ENCODE measurements around the gene POTEH.
"Not testable (repeated sequence)": the region's sequence is repeated elsewhere in the genome, so short reads cannot be mapped to it uniquely, and the experiment has no call there.

The POTEH gene

GRCh38 chr22:15738157-15738908 is 48.5 kb downstream of the POTEH start:
- not testable (repeated sequence) for DNase-seq

DNA sequence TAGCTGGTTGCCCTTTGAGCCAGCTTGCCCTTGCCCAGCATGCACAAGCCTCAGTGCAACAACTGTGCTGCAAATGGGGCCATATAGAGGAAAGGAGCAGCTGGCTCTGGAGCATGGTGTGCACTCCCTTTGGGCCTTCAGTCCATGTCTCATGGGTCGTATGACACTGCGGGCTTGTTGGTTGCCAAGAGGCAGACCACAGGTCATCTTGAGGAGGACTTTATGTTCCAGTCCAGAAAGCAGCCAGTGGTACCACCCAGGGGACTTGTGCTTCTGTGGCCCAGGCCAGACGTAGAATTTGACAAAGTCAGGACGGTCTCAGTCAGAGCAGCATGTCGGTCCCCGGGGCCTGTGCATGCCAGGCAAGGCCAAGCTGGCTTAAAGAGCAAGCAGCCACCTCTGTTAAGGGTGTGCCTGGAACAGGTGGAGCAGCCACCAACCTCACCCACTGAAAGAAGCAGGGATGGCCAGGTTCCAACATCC is 49.1 kb downstream of the POTEH start:
- DNase-seq, result not testable (repeated sequence)

DNA sequence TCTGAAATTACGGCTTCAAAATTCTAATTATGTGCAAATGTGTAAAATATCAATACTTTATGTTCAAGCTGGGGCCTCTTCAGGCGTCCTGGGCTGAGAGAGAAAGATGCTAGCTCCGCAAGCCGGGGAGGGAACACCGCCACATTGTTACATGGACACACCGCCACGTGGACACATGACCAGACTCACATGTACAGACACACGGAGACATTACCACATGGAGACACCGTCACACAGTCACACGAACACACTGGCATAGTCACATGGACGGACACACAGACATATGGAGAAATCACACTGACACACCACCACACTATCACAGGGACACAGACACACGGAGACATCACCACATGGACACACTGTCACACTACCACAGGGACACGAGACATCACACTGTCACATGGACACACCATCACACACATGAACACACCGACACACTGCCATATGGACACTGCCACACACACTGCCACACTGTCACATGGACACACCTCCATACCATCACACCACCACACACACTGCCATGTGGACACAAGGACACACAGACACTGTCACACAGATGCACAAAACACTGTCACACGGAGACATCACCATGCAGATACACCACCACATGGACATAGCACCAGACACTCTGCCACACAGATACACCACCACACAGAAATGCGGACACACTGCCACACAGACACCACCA is 58.0 kb downstream of the POTEH start:
- DNase-seq, result not testable (repeated sequence)

- DNase-seq, result not testable (repeated sequence)
These were observed 59.5 kb downstream of the POTEH start for GRCh38 chr22:15749181-15749970.

DNA sequence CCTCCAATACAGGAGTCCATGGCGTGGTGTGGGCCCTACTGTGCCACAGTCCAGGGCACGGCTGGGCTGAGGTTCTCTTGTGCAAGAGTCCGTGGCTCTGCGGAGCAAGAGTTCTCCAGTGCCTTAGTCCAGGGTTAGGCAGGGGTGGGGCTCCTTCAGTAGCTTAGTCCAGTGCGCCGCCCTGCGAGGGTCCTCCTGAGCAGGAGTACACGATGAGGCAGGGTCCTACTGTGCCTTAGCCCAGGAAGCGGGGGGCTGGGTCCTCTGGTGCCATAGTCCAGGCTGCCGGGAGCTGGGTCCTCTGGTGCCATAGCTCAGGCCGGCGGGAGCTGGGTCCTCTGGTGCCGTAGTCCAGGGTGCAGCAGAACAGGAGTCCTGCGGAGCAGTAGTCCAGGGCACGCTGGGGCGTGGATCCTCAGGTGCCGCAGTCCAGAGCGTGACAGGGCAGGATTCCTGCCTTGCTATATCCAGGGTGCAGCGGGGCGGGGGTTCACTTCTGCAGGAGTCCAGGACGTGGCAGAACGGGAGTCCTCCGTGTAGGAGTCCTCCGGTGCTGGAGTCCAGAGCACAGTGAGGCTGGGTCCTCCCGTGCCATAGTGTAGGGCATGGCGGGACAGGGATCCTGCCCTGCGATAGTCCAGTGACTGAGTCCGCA is 69.7 kb downstream of the POTEH start:
- DNase-seq, result not testable (repeated sequence)

- DNase-seq, result not testable (repeated sequence)
These were observed 70.7 kb downstream of the POTEH start for GRCh38 chr22:15760388-15761150.

- not testable (repeated sequence) for DNase-seq
These were observed 71.4 kb downstream of the POTEH start for GRCh38 chr22:15761151-15761777.

GRCh38 chr22:15763559-15763958 is 73.7 kb downstream of the POTEH start:
- DNase-seq, result not testable (repeated sequence)
